GM21619 (cell line): ENCODE data around the gene TICAM1.
"Not testable (repeated sequence)": the region's sequence is repeated elsewhere in the genome, so short reads cannot be mapped to it uniquely, and the experiment has no call there.

ENCODE experiments used
- ATAC-seq: cut with Tn5 transposase; IDR thresholded peaks from one replicate; pipeline ENCODE4 v1.9.1; 2021; ENCODE audit not compliant: unreplicated experiment

TICAM1 gene

DNA sequence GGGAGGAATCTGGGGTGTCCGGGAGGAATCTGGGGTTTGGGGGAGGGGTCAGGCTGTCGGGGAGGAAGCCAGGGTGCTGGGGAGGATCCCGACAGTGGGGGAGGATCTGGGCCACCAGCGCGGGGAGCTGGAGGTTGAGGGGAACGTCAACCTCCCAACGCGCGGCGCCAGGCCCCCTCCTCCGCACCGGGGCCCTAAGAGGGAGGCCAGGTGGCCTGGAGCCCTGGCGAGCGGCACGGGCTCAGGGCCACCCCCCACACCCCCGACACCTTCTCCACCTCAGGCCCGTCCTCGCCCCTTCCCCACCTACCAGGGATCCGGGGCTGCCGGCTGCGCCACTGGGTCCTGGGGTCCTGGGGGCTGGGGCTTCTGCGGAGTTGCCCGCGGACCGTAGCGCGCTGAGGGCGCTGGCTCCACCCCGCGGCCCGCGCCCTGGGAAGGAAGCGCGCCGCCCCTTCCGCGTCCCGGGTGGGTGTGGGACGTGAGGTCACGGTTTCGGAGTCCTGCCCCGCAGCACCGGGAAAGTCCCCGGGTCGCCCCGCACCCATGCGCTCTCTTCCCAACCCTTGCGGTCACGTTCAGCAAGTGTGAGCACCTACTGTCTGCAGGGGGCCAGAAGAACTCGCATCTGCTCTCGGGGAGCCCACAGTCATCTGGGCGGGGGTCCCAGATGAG is at the start of gene TICAM1:
TICAM1 (minus strand) TSS at position 409 of the 675 bp plus-strand sequence. CDS start 13,335 bp downstream, outside the sequence.
- peak; percentile 55 for ATAC-seq

- ATAC-seq: no peak
Measured at GRCh38 chr19:4879041-4879440, 47.5 kb upstream of the TICAM1 start.

GRCh38 chr19:4878491-4878968 is 47.0 kb upstream of the TICAM1 start:
- ATAC-seq: no peak

DNA sequence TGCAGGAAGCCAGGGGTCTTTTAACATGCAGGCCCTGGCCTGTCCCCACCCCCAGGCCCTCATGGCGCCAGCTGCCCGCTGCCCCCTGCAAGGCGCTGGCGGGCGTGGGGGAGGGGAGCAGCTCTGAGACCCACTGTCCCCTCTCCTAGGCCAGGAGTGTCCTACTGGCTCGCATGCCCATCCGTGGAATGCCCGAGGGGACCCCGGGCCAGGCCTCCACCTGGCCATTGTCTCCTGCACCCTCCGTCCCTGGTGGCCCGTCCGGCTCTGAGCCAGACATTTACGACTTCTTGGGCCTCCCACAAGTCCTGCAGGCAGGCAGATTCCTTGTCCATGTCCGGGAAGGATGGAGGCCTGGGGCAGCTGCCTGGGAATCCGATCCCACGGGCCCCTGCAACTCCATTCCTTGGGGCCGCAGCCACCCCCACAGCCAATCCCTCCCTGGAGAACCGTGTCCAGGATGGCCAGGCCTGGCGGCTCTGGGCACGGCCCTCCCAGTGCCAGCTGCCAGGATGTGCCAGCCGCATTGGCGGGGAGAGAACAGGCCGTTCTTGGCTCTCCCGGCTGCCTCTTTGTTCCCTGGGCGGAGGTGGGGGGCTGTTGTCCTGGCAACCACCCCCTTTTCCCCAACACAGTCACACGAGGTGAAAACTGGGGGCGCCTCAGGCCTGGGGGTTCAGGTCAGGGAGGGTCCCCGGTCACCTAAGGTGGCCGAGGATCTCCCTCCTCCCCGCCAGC is 46.4 kb upstream of the TICAM1 start:
- no peak for ATAC-seq

DNA sequence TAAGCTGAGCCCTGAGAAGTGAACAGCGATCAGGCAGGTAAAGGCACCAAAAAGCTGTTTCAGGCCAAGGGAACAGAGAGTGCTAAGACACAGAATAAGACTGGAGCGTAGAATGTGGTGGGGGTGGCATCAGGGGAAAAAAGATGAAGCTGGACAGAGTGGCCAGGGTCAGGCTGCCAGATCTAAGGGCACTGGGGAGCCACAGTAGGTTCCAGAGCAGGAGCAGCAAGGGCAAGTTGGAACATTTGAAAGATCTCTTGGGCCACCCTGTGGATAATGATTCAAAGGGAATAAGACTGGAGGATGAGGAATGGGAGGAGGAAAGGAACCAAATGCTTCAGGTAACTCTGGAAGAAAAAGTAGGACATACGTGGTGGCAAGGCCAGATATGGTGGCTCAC is 42.4 kb upstream of the TICAM1 start:
- no peak for ATAC-seq

DNA sequence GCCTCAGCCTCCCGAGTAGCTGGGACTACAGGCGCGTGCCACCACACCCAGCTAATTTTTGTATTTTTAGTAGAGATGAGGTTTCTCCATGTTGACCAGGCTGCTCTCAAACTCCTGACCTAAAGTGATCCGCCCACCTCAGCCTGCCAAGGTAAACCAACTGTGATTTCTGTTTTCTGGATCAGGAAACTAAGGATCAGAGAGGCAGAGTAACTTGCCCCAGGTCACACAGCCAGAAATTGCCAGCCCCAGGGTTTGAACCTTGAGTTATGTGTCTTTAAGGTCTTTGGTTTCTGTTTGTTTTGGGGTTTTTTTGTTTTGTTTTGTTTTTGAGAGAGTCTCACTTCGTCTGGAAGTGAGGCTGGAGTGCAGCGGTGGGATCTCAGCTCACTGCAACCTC is 40.2 kb upstream of the TICAM1 start:
- ATAC-seq: no peak

DNA sequence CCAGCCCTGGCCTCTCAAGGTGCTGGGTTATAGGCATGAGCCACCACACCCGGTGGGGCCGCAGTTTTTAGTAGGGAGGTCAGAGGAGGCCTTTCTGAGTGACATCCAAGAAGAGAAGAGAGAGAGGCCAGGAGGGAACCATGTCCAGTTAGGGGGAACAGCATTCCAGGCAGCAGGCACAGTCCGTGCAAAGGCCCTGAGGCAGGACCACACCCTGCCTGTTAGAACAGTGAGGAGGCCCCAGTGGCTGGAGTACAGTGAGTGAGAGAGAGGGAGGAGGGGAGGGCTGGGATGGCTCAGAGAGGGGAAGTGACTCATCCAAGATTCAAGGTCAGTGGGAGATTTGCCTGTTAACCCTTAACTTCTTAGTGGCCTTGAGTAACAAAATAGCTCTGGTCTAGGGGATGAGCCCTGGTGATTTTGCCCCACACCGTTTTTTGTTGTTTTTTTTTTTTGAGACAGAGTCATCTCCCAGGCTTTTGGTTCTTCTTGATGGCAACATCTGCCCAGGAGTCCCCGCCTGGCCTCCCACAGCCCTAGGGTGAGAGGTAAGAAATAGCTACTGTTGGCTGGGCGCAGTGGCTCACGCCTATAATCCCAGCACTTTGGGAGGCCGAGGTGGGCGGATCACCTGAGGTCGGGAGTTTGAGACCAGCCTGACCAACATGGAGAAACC is 38.7 kb upstream of the TICAM1 start:
- ATAC-seq: no peak

- no peak for ATAC-seq
Measured at GRCh38 chr19:4868286-4868834, 36.8 kb upstream of the TICAM1 start.

DNA sequence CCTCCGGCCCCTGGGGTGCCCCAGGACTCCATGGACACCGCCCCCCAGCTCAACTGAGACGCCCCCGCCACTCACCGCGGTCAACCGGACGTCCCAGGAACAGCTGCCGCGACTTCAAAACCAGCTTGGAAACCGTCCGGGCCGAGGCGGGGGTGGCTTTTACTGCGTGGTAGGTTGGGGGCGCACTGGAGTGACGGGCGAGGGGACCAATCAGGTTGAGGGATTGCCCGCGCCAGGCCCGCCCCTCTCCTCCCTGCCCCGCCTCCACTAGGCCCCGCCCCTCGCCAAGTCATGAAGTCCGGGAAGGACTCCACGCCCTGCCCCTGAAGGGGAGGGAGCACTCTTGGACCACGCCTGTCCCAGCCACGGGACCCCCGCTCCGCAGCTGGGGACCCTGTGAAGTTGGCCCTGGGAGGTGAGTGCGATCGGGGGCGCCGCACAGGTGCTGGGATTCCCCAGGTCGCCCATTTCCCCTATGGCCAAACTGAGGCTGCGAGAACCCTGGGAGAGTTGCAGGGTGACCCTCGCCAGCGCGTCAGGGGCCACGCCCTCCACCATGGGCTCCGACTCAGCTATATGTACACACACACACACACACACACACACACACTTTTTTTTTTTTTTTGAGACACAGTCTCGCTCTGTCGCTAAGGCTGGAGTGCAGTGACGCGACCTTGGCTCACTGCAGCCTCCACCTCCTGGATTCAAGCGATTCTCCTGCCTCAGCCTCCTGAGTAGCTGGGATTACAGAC is 36.2 kb upstream of the TICAM1 start, which contains the start of gene PLIN3:
PLIN3 (minus strand) TSS at position 134 of the 752 bp plus-strand sequence. CDS start 6,273 bp downstream, outside the sequence.
- peak; percentile 70 for ATAC-seq

DNA sequence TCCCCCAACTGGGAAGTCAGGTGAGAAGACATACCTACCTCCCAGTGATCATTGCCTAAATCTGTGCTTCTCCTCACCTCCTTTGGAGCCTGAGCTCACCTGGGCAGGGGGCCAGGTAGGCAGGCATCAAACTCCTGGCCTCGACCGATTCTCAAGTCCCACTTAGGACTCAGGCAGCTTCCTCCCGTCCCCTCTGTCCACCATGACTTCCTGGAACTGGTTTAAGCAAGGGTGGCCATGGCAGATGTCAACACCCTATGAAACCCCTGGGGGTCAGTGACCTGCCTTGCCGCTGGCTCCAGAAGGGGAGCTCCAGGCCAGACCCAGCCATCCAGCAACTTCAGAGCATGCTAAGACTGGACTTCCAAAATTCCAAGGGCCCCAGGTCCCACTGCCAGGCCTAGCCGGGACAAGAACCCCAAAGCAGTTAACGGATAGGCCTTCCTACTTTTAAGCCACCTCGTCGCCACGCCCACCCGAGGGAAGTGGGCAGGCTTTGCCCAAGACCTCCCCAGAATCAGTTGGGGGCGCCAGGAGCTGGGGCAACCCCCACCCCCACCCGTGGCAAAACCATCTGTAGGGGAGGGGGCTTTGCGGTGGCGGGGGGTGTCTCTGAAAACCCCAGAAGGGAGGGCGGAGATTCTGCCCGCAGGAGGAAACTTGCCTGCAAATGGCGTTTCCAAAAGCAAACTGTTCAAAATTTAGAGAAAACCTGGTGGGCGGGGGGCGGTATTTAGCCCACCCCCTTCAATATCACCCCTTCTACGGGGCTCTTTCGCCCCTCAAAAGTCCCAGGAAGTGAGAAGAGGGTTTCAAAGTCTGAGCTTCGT is 35.3 kb upstream of the TICAM1 start:
- ATAC-seq: no peak

DNA sequence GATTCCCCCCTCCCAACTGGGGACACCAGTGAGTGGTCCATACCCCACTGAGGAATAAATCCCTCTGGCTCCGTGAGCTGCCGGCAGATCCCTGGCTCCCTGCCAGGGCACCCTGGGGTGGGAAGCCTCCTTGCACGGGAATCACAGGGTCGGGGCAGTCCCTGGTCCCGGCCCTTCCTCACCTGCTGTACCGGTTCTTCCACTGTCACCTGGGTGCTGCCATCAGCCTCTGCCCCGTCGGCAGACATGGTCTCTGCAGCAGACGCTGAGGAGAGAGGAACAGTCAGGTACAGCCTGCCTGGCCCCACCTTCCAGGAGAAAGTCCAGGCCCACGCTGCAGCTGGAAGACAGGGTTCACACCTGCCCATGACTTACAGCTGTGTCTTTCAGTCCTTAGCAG is 29.6 kb upstream of the TICAM1 start:
- no peak for ATAC-seq

DNA sequence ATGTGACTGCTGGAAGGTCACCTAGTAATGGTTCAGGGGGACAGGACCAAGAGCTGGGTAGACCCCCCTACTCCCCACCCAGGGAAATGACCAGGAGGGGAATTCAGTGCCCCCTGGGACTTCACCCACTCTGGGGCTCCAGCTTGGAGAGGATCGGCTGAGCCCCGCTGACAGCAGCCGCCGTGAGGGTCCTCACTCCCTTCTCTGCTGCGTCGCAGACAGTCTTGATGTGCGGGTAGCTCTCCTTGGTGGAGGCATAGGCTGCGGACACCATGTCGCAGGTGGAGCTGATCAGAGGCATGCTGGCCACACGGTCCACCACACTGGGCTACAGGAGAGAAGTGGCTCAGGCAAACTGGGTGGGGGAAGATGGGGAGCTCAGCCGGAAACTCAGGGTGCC is 28.2 kb upstream of the TICAM1 start:
- no peak for ATAC-seq

DNA sequence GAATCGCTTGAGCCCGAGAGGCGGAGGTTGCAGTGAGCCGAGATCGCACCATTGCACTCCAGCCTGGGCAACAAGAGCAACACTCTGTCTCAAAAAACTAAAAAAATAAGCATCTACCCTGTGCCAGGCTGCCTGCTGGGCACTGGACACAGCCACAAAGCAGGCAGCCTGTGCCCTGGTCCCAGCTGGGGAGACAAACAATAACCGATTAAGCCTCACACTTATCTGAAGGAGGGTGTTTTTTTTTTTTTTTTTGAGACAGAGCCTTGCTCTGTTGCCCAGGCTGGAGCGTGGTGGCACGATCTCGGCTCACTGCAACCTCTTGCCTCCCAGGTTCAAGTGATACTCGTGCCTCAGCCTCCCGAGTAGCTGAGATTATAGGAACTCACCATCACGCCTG is 25.0 kb upstream of the TICAM1 start:
- ATAC-seq: not testable (repeated sequence)

GRCh38 chr19:4853506-4853905 is 22.0 kb upstream of the TICAM1 start:
- not testable (repeated sequence) for ATAC-seq

DNA sequence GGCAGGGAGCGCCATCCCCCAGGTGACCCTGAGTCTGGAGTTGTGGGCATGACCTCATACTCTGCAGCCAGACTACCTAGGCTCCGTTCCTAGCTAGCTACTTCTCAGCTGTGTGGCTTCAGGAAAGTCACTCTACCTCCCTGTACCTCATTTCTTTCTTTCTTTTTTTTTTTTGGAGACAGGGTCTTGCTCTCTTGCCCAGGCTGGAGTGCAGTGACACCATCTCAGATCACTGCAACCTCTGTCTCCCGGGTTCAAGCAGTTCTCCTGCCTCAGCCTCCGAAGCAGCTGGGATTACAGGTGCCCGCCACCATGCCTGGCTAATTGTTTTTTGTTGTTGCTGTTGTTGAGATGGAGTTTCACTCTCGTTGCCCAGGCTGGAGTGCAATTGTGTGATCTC is 21.0 kb upstream of the TICAM1 start:
- ATAC-seq: no peak

DNA sequence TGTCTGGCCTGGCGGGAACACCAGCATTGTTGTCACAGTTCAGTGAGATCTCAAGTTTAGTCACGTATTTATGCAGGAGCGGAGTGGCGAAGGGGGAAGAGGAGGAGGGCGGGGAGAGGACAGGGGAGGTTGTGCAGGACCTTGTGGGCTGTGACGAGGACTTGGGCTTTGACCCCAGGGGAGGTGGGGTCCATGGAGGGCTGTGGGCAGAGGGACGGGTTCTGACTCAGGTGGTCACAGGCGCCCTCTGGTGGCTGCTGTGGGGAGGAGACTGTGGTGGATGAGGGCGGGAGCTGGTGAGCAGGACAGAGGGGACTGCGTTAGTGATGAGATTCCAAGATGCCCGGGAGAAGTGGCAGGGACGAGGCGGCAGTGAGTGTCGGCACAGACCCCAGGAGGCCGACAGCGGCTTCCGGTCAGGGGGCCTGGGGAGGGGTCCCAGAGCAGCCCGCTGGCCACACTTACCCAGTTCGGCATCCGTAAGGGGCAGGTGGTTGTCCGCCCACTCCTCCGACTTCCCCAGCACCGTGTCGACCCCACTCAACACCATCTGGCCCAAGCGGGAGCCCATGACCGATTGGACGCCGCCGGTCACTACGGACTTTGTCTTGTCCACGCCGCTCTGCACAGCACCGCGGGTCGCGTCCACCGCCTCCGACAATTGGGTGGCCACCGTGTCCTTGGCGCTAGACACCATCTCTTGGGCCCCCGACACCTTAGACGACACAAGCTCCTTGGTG is 20.2 kb upstream of the TICAM1 start:
- ATAC-seq: no peak

- no peak for ATAC-seq
Measured at GRCh38 chr19:4849019-4849418, 17.5 kb upstream of the TICAM1 start.

DNA sequence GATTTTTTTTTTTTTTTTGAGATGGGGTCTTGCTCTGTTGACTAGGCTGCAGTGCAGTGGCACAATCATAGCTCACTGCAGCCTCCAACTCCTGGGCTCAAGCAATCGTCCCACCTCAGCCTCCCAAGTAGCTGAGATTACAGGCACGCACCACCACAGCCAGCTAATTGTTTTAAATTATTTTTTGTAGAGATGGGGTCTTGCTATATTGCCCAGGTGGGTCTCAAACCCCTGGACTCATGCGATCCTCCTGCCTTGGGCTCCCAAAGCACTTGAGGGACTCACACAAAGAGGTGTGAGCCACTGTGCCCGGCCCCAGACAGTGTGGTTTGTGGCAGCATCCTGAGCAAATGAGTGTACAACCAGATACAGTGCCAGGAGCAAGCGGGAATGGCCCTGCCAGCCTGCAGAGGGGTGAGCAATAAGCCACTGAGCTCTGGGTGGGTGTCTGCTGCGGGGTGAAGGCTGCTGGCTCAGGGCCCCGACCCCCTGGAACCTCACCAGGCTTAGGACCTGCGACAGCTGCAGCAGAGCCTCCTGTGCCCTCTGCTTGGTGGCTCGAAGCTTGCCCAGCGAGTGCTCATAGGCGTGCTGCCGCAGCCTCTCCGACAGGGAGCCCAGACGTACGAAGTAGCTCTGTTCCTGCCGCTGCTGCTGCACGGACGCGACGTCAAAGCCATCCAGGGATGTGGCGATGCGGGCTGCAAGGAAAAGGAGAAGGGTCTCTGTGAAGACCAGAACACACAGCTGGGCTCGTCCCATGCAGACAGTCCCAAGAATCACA is 15.9 kb upstream of the TICAM1 start:
- no peak for ATAC-seq
